HG02588 (cell line): ENCODE measurements around the gene SULF2.

ENCODE experiments used
- ATAC-seq: cut with Tn5 transposase; IDR thresholded peaks from one replicate; pipeline ENCODE4 v1.9.1; 2021; ENCODE audit warnings: mild to moderate bottlenecking, moderate library complexity; ENCODE audit not compliant: unreplicated experiment

SULF2 gene

GRCh38 chr20:47614703-47615309 is 170.5 kb downstream of the SULF2 start:
- ATAC-seq, result no peak

- ATAC-seq, result no peak
Measured at GRCh38 chr20:47612670-47613069, 172.6 kb downstream of the SULF2 start.

- no peak for ATAC-seq
Measured at GRCh38 chr20:47611785-47612184, 173.5 kb downstream of the SULF2 start.

GRCh38 chr20:47610945-47611250 is 174.4 kb downstream of the SULF2 start:
- ATAC-seq, result no peak

- no peak for ATAC-seq
Measured at GRCh38 chr20:47610247-47610944, 174.9 kb downstream of the SULF2 start.

- ATAC-seq, result no peak
Measured at GRCh38 chr20:47609001-47609400, 176.3 kb downstream of the SULF2 start.
